HEK293T (cell line): ENCODE results near the gene MYO6.

Experiments used
- ARNT ChIP-seq: fragments of 450-650 bp; IDR thresholded peaks from 2 replicates; pipeline ENCODE4 v1.6.1; 2017; ENCODE audit warnings: mild to moderate bottlenecking
- BHLHE40 ChIP-seq: fragments of 450-650 bp; IDR thresholded peaks from 2 replicates; pipeline ENCODE4 v1.6.1; 2016; ENCODE audit warnings: mild to moderate bottlenecking, moderate library complexity, borderline replicate concordance
- ELF4 ChIP-seq: fragments of 450-650 bp; IDR thresholded peaks from 2 replicates; pipeline ENCODE4 v1.6.1; 2017; ENCODE audit warnings: antibody characterized with exemption
- FOXA1 ChIP-seq: fragments of 450-650 bp; IDR thresholded peaks from 2 replicates; pipeline ENCODE4 v1.6.1; 2016; ENCODE audit warnings: mild to moderate bottlenecking
- FOXK2 ChIP-seq: fragments of 450-650 bp; IDR thresholded peaks from 2 replicates; pipeline ENCODE4 v1.6.1; 2016; ENCODE audit warnings: mild to moderate bottlenecking
- FOXM1 ChIP-seq: fragments of 450-650 bp; IDR thresholded peaks from 2 replicates; pipeline ENCODE4 v1.6.1; 2017; ENCODE audit warnings: mild to moderate bottlenecking, borderline replicate concordance
- HDGF ChIP-seq: fragments of 450-650 bp; IDR thresholded peaks from 2 replicates; pipeline ENCODE4 v1.6.1; 2017; ENCODE audit warnings: antibody characterized with exemption, borderline replicate concordance
- LEF1 ChIP-seq: fragments of 450-650 bp; IDR thresholded peaks from 2 replicates; pipeline ENCODE4 v1.6.1; 2017; ENCODE audit warnings: mild to moderate bottlenecking, borderline replicate concordance
- PKNOX1 ChIP-seq: fragments of 450-650 bp; IDR thresholded peaks from 2 replicates; pipeline ENCODE4 v1.6.1; 2016
- SP1 ChIP-seq: fragments of 450-650 bp; IDR thresholded peaks from 2 replicates; pipeline ENCODE4 v1.6.1; 2017
- TARDBP ChIP-seq: fragments of 450-650 bp; IDR thresholded peaks from 2 replicates; pipeline ENCODE4 v1.6.1; 2016
- ZNF384 ChIP-seq: fragments of 450-650 bp; IDR thresholded peaks from 2 replicates; pipeline ENCODE4 v1.6.1; 2016

- TF ChIP-seq SP1 (no peak), FOXM1 (no peak), HDGF (no peak), FOXK2 (no peak), ELF4 (no peak), BHLHE40 (no peak), FOXA1 (no peak), LEF1 (no peak), ZNF384 (no peak), PKNOX1 (no peak), TARDBP (no peak), ARNT (no peak)
Observed at GRCh38 chr6:75906871-75907270, 157.8 kb downstream of the MYO6 start.
